Caco-2 (cell line): ENCODE data around the gene PPEF2. TPM values are rescaled to one million over a fixed set of nuclear protein-coding genes. Genes with fewer than 3 reads are reported as not detected.

Experiments used
- BruUV-seq: library from RNA; stranded (reverse); fragments of 400-500 nt; replicated peaks from 2 replicates; lab custom pipeline; 2021; lab: Mats Ljungman, UMichigan
- CTCF ChIA-PET: fragments of 300-600 bp; sonication (Branson Sonifier 250); formaldehyde crosslinking; loops from one replicate; lab custom pipeline; 2022; ENCODE audit warnings: antibody characterized with exemption; lab: Charles Lee
- POLR2A ChIA-PET: fragments of 300-600 bp; sonication (Branson Sonifier 250); formaldehyde crosslinking; loops from one replicate; lab custom pipeline; 2022; ENCODE audit warnings: antibody characterized with exemption; lab: Charles Lee
- DNase-seq, 2 experiments: peaks; one replicate each; pipeline versions ENCODE4 v3.0.0 to v3.0.0-alpha.2; 2020 to 2022
- H3K27me3 ChIP-seq: replicated peaks from 2 replicates; pipeline ENCODE4 v1.6.0; 2011; ENCODE audit warnings: low read length; ENCODE audit not compliant: control insufficient read depth, insufficient read depth
- H3K36me3 ChIP-seq: 2 replicates; pipeline ENCODE4 v1.5.1; 2011; ENCODE audit warnings: low read length; ENCODE audit not compliant: control insufficient read depth, insufficient read depth
- H3K4me1 ChIP-seq: fragments of 250-450 bp; sonication (Bioruptor Pico); 2 replicates; pipeline ENCODE4 v1.5.1; 2020; ENCODE audit warnings: mild to moderate bottlenecking
- H3K4me3 ChIP-seq: 2 replicates; pipeline ENCODE4 v1.5.1; 2011; ENCODE audit warnings: low read depth, mild to moderate bottlenecking, control low read depth, low read length
- H3K9me3 ChIP-seq: fragments of 250-450 bp; sonication (Bioruptor Pico); 2 replicates; pipeline ENCODE4 v1.5.1; 2020; ENCODE audit warnings: mild to moderate bottlenecking, moderate library complexity
- H3K27ac Mint-ChIP-seq: one replicate; pipeline ENCODE4 v1.8.0; 2022; ENCODE audit warnings: mixed read lengths; ENCODE audit not compliant: unreplicated experiment
- H3K27me3 Mint-ChIP-seq: one replicate; pipeline ENCODE4 v1.8.0; 2022; ENCODE audit warnings: mixed read lengths; ENCODE audit not compliant: insufficient read depth, unreplicated experiment
- H3K36me3 Mint-ChIP-seq: one replicate; pipeline ENCODE4 v1.8.0; 2022; ENCODE audit warnings: mild to moderate bottlenecking, mixed read lengths; ENCODE audit not compliant: insufficient read depth, unreplicated experiment
- H3K4me1 Mint-ChIP-seq: one replicate; pipeline ENCODE4 v1.8.0; 2022; ENCODE audit warnings: low read depth, mixed read lengths; ENCODE audit not compliant: unreplicated experiment
- H3K4me3 Mint-ChIP-seq: one replicate; pipeline ENCODE4 v1.8.0; 2022; ENCODE audit warnings: mild to moderate bottlenecking, moderate library complexity, mixed read lengths; ENCODE audit not compliant: unreplicated experiment
- H3K9me3 Mint-ChIP-seq: one replicate; pipeline ENCODE4 v1.8.0; 2022; ENCODE audit warnings: mixed read lengths; ENCODE audit not compliant: unreplicated experiment
- CTCF ChIP-seq, 2 experiments: fragments of 200-600 bp in 1 of 2; IDR thresholded peaks; 1 replicate in 1 of 2; 2 replicates in 1 of 2; pipeline versions ENCODE4 v1.5.1 to v1.8.0; 2011 to 2022; ENCODE audit warnings: antibody characterized with exemption in 1 of 2, control low read depth in 1 of 2, inconsistent platforms in 1 of 2, low read depth in 1 of 2, low read length in 1 of 2, mild to moderate bottlenecking in 1 of 2, moderate library complexity in 1 of 2; ENCODE audit not compliant: insufficient read depth in 1 of 2, severe bottlenecking in 1 of 2, unreplicated experiment in 1 of 2
- intact Hi-C: fragments of 100-400 bp; cut with micrococcal nuclease; formaldehyde crosslinking; loops from one replicate; pipeline ENCODE4 v1.10.0; 2022; ENCODE audit not compliant: unreplicated experiment
- total RNA-seq: library from RNA; stranded (reverse); gene quantifications from 2 replicates; pipeline ENCODE4 v1.2.3, GENCODE V29; 2022

PPEF2 gene
- total RNA-seq, 1 experiment from 2014 or later = not detected

- CTCF ChIA-PET = no interaction called here
- intact Hi-C loops = no loop called here
- no peaks in the 10 kb centered on the region for H3K9me3 Mint-ChIP-seq
Measured at GRCh38 chr4:75920327-75920726, 18.1 kb upstream of the PPEF2 start.

GRCh38 chr4:75919920-75920319, 17.7 kb upstream of the PPEF2 start:
- CTCF ChIA-PET = no interaction called here

More at GRCh38 chr4:75920327-75920726, 18.1 kb upstream of the PPEF2 start:
- peaks cover 17% of the 10 kb centered on the region for H3K4me1 Mint-ChIP-seq
- Histone ChIP-seq H3K4me1 (peaks cover 19% of the 10 kb centered on the region), H3K4me3 (no peak overlapping the region), H3K27me3 (no peaks in the 10 kb centered on the region), H3K36me3 (no peaks in the 10 kb centered on the region), H3K9me3 (no peaks in the 10 kb centered on the region)
- H3K4me3 Mint-ChIP-seq = no peak overlapping the region
- TF ChIP-seq CTCF (IDR thresholded peaks at IDR 0.05; ENCODE audit: insufficient read depth in 1 of 2, low read depth in 1 of 2, low read length in 1 of 2, severe bottlenecking in 1 of 2, unreplicated experiment in 1 of 2) = no peak
- BruUV-seq = no TSS peak
- H3K27ac Mint-ChIP-seq = no peak overlapping the region
- H3K27me3 Mint-ChIP-seq = no peaks in the 10 kb centered on the region
- POLR2A ChIA-PET = no interaction called here
- no peaks in the 10 kb centered on the region for H3K36me3 Mint-ChIP-seq
- no peak for DNase-seq

GRCh38 chr4:75916091-75916661, 13.9 kb upstream of the PPEF2 start:
- POLR2A ChIA-PET = no interaction called here
- Histone ChIP-seq H3K27me3 (no peaks in the 10 kb centered on the region), H3K9me3 (no peaks in the 10 kb centered on the region), H3K4me1 (peaks cover 16% of the 10 kb centered on the region), H3K4me3 (no peak overlapping the region), H3K36me3 (no peaks in the 10 kb centered on the region)
- peak in 1 of 2 experiments; percentile 48 for DNase-seq
- Mint-ChIP-seq H3K27me3 (no peaks in the 10 kb centered on the region), H3K9me3 (peaks cover 2% of the 10 kb centered on the region), H3K27ac (no peak overlapping the region), H3K4me3 (no peak overlapping the region), H3K36me3 (no peaks in the 10 kb centered on the region), H3K4me1 (no peaks in the 10 kb centered on the region)
- BruUV-seq = no TSS peak
- peak; percentile 71 to 79 for TF ChIP-seq CTCF (IDR thresholded peaks at IDR 0.05; ENCODE audit: insufficient read depth in 1 of 2, low read depth in 1 of 2, low read length in 1 of 2, severe bottlenecking in 1 of 2, unreplicated experiment in 1 of 2)
- intact Hi-C loops = loop anchor here (1.0 to 2.0 kb wide), 3 partner anchors 25 to 151 kb away; partner anchors contain the start of genes NAAA and SDAD1
- CTCF ChIA-PET = interaction anchor here (0.6 to 1.7 kb wide), 10 partner anchors 12 to 209 kb away, joined by 3 to 24 read pairs (median 4); partner anchors contain the start of gene NAAA

More at GRCh38 chr4:75919920-75920319, 17.7 kb upstream of the PPEF2 start:
- intact Hi-C loops = no loop called here
- DNase-seq = peak; percentile 19 to 49
- TF ChIP-seq CTCF (IDR thresholded peaks at IDR 0.05; ENCODE audit: insufficient read depth in 1 of 2, low read depth in 1 of 2, low read length in 1 of 2, severe bottlenecking in 1 of 2, unreplicated experiment in 1 of 2) = no peak
- Histone ChIP-seq H3K36me3 (no peaks in the 10 kb centered on the region), H3K4me1 (peaks cover 16% of the 10 kb centered on the region), H3K4me3 (no peak overlapping the region), H3K27me3 (no peaks in the 10 kb centered on the region), H3K9me3 (no peaks in the 10 kb centered on the region)
- no peak overlapping the region for H3K4me3 Mint-ChIP-seq
- no peaks in the 10 kb centered on the region for H3K9me3 Mint-ChIP-seq
- peaks cover 13% of the 10 kb centered on the region for H3K4me1 Mint-ChIP-seq
- no peak overlapping the region for H3K27ac Mint-ChIP-seq
- BruUV-seq = no TSS peak
- POLR2A ChIA-PET = no interaction called here
- no peaks in the 10 kb centered on the region for H3K27me3 Mint-ChIP-seq
- no peaks in the 10 kb centered on the region for H3K36me3 Mint-ChIP-seq
